HG03565 (cell line): ENCODE measurements around the gene SUN3.
"Not testable (repeated sequence)": the region's sequence is repeated elsewhere in the genome, so short reads cannot be mapped to it uniquely, and the experiment has no call there.

ENCODE experiments used
- ATAC-seq: cut with Tn5 transposase; IDR thresholded peaks from one replicate; pipeline ENCODE4 v1.9.1; 2021; ENCODE audit warnings: mild to moderate bottlenecking, moderate library complexity; ENCODE audit not compliant: unreplicated experiment

SUN3 gene

DNA sequence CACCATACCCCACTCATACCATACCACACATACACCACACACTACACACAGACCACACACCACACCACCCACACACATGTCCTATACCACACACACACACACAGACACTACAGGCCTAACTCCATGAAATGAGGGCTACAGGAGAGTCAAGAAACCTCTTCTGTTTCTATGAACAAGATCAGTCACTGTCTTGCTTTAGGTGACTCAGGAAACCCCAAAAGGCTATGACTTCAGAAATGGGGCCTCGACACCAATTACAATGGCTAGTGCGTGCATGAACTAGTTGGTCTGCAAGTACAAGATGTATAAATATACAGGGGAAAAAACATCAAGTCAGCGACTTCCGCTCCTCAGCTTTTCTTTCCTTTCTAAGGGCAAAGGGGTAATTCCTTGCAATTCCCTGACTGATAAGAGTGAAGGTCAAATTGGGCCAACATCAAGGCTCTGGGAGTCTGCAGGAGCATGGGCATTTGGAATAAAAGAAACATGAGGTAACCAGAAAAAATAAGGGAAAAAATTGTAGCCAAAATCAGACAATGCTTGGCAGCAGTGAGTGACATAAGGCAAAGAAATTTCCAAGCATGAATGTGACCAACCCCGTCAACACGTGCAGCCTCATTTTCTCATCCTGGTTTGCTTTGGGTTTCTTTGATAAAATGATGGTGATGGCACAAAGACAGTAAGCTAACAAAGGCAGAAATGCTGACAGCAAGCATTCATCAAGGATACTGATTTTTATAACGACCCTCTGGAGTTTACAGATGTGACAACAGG lies 82.1 kb downstream of the SUN3 start:
- no peak for ATAC-seq

DNA sequence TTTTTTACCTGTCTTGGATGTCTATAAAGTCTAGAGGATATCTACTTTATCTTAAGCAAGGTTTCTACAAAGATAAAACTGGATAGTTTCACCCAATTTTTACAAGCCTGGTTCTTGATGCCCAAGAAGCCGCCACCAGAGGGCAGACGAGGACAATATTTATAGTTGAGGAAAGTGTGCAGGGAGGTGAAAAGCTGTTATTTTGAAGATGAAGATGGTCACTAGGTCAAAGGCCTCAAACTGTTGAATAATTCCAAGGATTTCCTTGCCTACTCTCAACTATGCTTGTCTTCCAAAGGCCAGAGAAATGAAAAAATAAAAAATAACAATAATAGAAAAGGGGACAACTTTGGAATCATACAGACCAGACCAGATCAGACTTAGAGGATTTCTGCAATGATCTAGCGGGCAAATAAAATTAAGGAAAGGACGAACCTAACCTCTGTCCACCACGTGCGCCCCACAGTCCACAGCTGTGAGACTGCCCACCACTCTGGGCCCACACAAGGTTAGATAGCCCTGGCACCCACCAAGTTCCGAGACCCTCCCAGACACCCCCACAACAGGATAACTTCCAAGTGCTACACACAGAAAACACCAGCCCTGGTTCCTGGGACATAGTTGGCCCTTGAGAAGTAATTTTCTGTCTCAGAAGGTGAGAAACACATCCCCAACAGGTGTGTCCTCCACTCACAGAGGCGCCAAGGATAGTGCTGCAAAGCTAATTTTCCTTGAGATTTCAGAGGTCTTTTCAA lies 83.5 kb downstream of the SUN3 start:
- ATAC-seq, result peak; percentile 54

DNA sequence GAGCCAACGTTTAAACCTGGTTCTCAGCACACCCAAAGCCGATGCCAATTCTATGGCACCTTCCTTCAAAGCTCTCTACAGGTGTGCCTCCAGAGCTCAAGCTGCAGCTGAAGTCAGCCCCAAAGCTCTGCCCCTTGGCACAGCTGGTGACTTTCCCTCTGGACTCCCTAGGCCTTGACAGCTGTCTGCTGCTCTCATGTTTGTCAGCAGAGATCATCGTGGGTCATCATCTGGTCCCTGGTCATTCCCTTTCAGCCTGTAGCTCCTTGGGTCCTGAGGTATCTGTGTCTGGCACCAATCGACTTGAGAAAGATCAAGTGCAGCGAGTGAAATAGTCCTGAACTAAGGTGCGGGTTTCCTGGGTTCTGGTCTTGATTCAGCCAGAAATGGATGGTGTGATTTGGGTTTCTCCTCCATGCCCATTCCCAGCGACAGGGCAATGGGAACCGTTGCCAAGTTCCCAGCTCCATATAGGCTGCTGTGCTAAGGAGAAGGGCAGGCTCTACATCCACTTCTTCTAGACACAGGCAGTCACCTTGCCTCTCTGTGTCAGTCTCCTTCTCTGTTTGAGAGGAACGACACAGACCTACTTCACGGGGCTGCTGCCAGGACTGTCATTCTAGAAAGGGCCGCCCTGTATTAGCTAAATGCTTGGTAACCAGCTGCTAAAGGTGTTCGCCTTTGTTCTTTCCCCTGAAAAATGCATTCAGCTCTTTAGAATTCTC lies 84.2 kb downstream of the SUN3 start:
- ATAC-seq, result no peak

DNA sequence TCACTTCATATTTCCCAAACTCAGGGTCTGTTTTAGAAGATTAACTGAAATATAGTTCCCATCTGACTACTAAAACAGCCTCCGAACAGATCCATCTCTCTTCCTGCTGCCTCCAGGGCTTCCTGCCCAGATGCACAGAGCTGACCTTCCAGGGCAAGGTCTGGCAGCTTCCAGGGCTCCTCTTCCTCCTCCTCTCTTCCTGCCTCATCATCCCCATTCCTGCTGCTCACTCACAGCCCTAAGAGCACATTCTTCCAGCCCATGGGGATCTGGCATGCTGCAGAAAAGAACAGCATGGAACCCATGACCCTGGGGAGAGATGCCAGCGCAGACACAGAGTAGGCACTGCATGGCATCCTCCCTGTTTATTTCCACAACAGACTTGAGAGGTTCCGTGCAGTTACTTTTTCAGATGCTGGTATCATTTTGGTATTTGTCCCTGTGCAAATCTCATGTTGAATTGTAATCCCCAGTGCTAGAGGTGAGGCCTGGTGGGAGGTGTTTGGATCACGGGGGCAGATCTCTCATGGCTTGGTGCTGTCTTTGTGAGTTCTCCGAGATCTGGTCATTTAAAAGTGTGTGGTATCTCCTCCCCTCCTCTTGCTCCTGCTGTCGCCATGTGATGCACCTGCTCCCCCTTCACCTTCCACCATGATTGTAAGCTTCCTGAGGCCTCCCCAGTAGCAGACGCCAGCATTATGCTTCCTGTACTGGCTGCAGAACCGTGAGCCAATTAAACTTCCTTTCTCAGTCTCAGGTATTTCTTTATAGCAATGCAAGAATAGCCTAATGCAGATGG lies 85.0 kb downstream of the SUN3 start:
- no peak for ATAC-seq

DNA sequence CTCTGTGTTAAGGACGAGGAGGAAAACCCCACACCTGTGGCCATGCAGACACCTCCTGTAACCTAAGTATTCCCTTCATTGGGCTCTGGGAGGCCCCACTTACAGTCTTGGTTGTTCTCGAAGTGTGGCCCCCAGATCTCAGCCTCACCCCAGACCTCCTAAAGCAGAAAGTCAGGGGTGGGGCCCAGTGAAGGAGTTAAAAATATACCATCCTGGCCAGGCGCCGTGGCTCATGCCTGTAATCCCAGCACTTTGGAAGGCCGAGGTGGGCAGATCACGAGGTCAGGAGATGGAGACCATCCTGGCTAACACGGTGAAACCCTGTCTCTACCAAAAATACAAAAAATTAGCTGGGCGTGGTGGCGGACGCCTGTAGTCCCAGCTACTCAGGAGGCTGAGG lies 86.3 kb downstream of the SUN3 start:
- ATAC-seq, result not testable (repeated sequence)

GRCh38 chr7:47942132-47942531 lies 86.8 kb downstream of the SUN3 start:
- no peak for ATAC-seq

DNA sequence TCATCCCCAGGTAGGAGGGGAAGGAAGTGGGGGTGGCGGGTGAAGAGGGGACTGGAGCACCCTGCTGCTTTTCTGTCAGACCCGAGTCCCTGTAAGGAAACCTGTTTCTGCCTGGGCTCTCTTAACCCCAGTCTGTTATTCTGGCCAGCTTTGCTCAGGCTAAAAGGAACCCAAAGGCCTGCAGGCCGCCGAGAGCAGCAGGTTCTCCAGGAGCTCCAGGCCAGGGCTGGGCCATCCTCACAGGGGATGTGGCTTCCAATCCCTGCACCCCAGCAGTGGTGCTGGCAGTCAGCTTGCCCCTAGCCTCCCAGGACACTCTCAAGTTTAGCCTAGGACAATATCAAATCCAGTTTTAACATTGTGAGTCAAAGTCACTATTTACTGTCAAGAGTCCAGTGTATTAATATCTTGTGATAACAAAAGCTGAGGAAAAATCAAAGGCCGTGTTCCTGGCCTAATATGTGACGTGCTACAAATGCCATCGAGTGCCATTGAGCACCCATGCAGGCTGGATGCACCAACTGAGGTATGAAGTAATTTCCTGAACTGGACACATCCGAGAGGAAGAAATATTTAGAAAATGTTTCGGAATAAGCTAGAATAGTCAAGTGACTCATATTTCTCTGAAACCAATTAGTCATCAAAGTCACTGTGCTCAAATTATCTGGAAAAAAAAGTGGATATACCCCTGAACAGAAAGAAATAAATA lies 87.6 kb downstream of the SUN3 start:
- no peak for ATAC-seq

DNA sequence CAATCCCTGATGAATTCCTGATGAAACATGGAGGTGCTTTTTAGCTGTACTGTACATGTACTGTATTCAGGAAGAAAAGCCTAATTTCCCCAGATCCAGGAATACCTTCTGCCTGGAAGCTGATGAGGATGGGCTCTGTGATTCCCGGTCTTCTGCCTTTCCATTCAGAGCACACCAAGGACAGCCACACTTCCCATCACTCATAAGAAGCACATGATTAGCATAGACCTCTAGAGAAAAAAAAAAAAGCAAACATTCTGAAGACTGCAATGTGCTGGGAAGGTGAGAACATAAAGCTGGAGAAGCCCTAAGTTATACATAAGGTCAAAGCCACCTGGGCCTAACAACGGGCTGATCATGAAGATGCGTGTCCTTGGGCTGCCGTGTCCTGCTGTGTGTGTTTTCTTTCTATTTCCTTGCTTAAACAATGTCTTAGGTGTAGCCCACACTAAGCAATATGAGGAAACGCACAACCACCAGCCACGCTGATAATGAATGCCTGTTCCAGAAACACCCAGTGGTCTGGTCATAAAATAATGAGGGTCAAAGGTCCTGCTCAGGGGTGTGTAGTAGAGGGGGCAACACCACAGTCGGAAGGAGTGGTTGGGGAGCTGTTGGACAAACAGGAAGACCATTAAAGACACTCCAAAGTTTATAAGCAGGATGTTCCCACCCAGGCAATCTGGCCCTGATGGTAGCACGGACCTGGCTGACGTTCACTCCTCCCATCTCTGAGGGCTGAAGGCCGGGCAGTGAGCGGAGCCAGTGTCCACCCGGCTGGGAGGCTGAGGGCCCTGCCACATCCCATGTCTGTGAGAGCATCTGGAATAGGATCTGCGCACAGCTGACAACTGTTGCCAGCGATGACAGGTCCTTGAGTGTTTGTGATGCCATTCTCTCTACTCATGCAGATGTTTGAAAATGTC lies 88.6 kb downstream of the SUN3 start:
- ATAC-seq, result no peak

DNA sequence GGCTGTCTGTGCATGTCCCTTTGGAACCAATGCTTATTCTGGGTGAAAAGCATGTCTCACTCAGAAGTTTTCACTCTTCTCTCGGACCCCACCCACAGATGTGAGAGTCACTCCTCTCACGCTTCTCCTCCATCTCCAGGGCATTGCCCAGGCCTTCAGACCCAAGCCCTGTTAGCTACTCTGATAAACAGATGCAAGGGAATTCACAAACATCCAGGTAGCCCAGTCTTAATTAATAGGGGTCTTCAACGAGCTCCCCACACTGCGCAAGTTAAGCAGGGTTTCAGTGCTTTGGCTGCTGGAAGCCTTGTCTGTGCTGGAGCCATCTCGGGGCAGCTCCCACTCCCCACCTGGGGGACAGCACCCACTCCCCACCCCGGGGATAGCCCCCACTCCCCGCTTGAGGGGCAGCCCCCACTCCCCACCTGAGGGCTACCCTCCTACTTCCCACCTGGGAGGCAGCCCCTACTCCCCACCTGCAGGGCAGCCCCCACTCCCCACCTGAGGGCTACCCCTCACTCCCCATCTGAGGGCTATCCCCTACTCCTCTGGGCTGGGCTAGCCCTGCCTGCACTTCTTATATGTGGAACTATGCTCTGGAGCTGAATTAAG lies 89.4 kb downstream of the SUN3 start:
- no peak for ATAC-seq

DNA sequence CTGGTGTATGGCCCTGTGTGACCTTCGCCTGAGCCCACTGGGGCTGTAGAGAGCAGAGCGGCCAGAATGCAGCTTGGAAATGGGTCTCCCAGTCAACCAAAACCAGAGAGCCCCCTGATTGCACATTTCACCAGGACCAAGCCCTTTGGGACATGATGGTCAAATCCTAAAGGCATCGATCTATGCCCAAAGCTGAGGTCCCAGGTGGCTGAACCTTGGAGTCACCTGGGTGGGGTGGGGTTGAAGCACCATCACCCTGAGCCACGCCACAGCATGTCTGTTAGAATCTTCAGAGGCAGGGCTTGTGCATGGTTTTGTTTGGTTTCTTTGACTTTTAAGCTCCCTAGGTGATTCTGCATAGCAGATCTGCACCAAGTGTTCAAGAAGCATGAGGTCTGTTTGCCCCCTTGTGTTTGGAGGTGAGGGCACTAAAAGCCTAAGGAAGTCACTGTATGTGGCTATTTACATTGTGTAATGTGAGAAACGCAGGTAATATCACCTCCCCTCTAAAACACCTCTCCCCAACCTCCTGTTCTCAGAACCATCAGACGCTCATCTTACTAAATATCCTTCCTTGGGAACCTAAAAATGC lies 90.2 kb downstream of the SUN3 start:
- no peak for ATAC-seq

- peak; percentile 35 for ATAC-seq
Measured at GRCh38 chr7:47937711-47938573, 91.0 kb downstream of the SUN3 start.
